ENCODE measurements around the gene PCSK6.
"Not testable (repeated sequence)": the region's sequence is repeated elsewhere in the genome, so short reads cannot be mapped to it uniquely, and the experiment has no call there.

The PCSK6 gene

DNA sequence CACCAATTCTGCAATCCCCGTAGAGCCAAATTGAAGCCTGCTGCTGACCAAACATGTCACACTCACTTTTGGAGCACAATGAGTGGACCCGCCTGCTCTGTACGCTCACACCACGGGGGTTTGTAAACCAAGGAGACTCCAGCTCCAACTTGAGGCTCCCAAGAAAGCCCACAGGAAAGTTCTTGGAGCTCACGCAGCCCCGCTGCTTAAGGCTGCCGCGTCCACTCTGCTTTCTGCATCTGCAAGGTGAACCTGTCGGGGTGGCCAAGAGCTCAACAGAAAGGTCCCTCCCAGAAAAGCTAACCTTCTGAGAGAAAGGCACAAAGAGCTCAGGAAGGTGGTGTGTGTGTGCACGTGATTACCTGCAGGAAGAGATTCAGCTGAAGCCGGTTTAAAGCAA, 94.9 kb downstream of the PCSK6 start:
- DNase-seq, result no peak

DNA sequence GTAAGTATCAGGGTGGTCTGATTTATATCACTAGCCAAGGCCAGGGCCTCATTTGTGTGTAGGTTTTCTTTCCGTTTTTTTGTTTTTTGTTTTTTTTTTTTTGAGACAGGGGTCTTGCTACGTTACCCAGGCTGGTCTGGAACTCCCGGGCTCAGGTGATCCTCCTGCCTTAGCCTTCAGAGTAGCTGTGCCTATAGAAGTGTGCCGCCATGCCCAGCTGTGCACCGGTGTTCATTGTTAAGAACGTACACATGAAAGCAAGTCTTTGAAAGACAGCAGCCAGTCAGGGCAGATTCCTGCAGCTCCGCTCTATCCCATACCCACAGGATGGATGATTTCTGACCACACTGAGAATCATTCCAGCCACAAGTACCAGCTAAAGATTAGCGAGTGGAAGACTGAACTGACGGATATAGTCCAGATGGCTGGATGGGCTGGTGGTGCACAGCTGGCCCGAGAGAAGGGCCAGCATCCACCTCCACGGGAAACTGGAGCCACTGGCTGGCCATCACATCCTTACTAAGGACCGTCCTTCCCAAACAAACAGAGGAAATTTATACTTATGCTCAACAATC, 95.4 kb downstream of the PCSK6 start:
- no peak for DNase-seq

DNA sequence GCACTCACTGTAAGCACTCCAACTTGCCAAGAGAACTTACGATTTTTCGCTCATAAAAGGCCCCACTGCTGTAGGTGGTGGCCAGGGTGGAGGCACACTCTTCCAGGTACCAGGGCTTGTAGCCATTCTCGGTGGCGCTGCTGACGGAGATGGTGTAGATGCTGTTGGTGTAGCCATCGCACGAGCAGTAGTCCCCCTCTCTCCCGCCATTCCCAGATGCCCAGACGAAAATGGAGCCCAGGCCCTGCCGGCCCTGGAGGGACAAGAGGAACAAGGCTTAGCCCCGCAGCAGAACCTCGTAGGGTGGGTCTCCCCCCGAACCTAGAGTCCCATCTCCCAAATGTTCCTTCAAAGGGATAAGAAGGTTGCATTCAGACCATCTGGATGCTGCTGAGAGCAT, 96.3 kb downstream of the PCSK6 start:
- DNase-seq, result no peak

DNA sequence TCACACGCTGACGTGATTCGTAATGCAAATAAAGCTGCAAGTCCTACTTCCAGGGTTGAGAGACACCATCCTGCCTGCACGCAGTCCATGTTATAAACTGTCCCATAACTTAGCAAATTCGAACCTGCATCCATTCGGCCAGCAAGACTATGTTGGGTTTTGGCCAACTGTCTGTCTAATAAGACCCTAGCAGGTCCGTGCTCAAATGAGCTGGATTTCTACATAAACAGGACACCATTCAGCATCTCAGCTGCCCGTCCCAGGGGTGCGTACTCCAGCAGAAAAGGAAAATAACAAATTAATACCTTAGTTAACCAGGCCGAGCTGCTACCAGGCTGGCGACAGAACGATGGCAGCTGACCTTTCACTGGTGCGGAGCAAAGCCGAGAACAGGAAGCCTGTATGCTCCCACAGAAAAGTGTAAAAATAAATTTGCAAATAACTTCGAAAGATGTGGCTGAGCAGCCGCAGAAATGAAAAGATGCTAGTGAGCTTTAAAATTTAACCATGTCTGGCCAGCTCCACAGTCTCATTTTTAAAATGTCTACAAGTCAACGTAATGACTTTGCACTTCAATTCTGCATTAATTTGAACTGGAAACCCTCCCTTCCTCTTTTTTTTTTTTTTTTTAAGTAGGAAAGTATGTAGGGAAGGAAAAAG, 97.4 kb downstream of the PCSK6 start:
- DNase-seq, result no peak

DNA sequence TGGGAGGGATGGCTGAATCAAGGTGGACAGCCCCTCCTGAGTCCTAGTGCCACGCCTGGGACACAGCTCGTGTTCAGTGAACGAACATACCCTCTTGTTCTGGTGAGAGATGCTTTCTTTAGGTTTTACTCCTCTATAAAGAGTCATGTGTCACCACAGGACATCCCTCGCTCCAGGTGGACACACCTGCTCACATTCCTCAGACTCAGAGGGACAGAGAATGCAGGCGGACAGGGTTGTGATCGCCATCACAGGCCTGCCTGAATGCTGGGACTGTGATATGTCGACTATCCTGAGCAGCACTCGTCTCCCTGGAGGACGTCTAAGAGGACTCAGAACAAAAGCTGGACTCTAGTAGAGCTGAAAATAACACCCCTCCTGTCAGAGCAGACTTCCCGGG, 98.1 kb downstream of the PCSK6 start:
- no peak for DNase-seq

DNA sequence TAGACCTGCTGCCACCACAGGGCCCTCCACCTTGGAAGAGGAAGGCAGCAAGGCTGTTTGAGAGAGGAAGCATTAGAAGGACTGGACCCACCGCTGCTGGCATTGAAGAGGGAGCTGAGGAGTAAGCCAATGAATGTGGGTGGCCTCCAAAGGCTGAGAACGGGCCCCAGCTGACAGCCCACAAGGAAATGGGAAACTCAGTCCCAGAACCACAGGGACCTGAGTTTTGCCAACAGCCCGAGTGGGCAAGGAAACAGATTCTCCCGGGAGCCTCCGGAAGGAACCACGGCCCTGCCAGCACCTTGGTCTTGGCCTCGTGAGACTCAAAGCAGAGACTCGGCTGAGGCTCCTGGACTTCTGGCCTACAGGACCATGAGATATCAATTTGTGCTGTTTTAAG, 99.0 kb downstream of the PCSK6 start:
- no peak for DNase-seq

DNA sequence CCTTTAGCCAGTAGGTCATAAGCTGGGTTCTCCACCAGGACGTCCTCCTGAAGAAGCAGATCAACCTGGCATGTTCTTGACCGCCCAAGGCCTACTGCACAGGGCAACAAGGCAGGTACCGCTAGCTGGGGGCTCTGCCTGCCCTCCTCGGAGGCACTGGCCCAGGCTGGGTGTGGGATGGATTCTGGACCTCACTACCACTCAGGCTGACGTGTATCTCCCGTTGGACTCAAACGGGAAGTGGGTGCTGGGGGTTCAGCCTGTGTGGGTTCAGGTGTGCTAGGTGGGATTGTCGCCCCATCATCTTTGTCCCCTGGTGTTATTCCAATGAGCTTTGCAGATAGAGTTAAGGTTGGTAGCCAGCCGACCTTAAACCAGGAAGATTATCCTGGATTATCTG, 99.4 kb downstream of the PCSK6 start:
- no peak for DNase-seq

DNA sequence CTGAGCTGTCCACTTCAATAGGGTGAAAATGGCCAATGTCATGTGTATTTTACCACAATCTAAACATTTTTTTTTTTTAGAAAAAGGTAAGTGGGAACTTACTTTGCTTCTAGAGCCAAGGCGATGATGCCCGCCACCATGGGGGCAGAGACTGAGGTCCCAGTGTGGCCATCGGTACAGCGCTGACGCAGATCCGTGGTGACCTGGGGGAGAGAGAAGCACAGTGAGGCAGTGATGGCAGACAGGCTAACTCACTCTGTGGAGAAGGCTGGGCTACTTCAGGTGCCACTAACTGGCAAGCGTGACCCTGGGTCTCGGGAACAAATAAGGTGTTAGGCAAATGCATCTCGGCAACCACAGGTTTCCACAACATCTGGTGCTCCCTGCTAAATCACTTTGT, 100.1 kb downstream of the PCSK6 start:
- DNase-seq, result no peak

DNA sequence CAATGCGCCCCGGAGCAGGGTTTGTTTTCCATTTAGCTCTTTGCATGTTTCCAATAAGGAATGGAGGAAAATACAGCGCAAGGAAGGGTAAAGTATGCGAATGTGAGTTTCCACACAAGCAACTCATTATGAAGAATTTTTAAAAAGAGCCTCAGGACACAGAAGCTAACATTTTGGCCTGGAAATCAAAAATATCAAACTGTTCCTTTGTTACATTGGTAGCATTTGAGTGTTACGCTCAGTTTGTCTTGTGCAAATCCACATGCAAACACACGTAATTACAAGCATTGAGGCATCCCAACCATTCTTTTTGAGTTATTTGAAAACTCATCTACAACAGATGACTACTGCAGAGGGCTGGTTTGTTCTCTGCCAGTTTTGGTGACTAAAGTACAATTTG, 101.5 kb downstream of the PCSK6 start:
- no peak for DNase-seq

DNA sequence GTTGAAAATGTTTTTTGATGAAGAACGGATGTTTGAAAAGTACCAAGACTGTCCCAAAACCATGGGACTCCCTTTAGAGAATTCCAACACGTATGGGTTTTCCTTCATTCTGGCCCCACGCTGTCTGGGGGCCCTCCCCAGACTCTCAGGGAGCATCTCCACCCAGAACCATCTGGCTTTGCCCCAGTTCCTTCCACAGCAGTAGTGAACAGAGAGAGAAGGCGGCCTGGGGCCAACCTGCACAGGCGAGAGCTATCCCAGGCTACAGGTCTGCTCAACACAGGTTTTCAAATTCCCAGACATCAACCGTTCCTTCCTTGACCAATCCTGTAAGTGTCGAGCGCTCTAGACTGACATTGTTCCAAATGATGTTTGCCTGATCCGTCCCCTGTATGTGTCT, 101.9 kb downstream of the PCSK6 start:
- no peak for DNase-seq

DNA sequence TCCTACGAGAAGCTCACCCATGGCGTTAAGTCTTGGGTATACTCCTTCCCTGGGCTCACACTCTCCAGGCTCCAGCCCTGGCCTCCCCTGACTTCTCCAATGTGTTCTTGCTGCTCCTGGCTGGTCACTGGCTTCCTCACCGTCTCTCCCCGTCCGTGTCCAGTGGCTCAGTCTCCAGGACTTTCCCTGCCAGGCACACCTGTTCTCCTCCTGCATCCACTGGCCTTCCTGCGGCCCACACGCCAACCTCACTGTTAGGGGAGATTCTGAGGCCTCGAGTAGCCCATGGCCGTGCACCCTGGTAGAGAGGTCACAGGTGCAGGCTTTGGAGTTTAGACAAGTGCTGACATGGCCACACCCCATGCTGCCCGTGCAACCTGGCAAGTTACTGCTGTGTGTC, 102.5 kb downstream of the PCSK6 start:
- DNase-seq, result no peak

DNA sequence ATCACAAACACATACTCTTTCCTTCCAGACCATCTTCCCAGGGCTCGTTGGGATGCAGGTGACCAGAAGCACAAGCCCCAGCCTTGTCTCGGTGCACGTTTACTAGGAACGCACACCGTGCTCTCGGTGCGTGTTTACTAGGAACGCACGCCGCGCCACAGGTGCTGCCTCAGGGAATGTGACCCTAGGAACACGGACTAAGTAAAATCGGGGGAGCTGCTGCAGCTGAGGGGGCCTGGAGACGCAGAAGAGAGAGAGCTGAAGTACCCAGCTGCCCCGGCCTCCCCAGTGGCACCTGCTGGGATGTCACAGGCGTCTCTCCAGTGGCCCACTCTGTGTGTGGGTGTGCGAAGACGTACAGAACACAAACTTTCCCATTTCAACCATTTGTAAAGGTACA, 103.5 kb downstream of the PCSK6 start:
- DNase-seq, result no peak

DNA sequence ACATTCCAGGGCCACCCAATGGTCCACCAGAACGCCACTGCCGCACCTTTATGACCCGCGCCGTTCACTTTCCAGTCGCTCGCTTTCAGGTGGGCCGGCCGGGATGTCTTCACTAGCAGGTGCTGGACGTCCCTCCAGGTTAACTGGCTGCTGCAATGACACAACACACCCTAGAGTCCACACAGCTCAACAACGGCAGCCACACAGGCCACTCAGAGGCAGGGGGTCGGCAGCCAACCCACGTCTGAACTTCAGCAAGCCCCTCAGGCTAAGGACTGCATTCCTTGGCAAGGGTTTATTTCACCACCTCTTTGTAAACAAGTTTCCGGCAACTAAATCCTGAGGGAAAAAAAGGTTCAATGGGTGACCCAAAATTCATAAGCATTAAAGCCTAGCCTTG, 105.2 kb downstream of the PCSK6 start:
- DNase-seq, result no peak

DNA sequence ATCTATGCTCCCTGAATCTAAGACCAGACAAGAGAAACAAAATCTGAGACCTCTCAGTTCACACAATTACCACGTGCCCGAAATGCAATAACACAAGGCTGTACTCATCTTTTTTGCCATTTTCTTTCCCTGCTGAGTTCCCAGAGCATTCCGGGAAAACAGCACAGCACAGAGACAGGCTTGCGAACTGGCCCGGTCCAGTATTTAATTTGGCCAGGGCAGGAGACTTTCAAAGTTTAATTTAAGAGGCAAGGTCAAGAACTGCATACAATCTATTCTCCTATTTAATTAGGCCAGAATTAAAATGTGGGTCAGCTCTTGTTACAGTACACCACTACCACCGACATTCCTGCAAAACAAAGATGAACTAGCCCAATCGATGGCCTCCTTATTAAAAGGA, 107.0 kb downstream of the PCSK6 start:
- no peak for DNase-seq

DNA sequence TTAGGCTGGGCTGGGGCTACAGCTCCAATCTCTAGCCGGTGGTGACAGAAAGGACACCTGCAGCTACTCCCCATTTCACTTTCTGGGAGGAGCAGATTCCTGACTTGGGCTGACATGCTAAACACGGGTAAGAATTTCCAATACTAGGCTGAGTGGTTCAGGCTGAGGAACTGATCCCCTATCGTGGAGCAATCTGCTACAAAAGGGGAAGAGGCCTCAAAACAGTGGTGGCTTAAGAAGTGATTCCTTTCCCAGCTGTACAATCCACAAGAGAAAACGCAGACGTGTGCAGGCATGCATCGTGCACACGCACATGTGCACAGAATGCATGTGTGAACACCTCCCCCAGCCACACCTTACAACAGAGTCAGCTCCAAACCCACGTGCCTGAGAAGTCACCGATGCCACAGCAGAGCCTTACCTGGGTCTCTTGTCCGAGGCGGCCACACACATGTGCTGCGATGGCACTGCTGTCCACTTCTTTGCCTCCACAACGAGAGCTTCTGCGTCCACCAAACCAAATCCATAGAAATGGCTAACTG, 107.8 kb downstream of the PCSK6 start:
- no peak for DNase-seq

DNA sequence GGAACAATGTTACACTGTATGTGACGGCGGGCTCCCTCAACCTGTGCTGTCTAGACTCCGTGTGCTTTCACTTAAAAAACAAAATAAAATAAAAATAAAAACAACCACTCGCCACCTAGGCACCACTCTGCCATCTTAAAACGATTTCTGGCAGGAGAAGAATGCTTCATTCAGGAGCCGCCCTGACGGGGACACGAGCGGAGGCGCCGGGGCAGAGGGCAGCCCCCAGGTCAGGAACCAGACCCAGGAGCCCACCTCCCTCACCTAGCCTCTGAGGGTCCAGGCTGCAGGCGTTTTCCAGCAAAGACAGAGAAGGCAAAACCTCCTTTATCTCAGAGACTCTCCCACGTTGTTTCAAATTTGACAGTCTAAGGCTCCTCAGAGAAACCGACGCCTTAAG, 109.4 kb downstream of the PCSK6 start:
- DNase-seq, result no peak

DNA sequence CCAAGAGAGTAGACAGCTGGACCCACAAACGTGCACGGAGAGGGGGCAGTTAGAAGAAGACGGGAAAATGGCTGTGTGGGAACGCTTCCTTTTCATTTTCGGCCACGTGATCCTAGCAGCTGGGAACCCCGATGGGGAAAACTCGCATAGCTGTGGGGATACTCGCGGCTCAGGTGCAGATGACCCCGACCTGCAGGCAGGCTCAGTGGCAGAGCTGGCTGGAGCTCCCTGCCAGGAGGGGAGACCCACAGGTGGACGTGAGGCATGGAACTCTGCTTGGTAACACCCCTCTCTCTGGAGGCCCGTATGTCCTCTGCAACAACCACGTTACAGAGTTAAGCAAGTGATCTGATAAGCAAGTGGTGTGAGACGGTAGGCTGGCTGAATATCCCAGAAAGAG, 109.9 kb downstream of the PCSK6 start:
- DNase-seq, result no peak

DNA sequence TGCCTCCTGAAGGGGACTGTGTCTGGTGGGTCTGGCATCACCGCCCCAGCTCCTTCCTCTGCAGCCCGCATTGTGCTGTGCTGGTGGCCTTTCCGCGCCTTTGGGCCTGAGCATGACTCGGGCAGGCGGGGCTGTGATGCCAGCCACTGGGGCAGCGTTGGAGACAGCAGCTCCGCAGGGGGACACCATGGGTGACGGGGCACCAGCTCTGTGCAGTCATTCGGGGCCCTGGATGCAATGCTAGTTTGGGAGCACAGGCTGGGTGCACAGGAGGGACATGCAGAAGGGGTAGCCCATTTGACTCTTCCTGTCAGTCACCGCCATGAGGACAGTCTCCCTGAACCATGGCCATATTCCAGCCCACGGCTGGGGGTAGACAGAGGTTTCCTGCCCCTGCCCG, 110.6 kb downstream of the PCSK6 start:
- no peak for DNase-seq

DNA sequence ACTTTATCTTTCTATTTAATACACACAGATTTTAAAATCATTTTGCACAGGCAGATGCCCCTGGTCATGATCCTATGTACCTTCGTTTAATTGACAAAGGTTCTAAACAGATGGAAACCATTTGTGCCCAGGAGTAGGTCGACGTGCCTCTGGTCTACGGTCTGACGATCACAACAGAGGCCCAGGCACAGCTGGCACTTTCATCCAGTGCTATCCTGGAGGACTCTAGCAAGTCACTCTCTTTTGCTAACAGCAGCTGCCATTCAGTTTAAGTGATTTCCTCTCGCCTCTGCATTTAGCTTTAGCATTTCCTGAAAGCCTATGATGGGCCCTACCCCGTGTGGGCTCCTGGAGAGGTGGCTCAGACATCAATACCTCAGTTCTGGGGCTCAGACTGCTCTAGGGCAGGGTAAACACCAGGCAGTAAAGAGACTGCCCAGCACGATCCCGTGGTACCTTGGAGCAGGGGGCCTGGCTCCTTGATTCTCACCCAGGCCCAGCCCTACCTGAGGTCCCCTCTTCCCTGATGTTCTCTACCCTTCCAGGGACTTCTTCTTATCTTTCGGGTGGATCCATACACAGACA, 111.2 kb downstream of the PCSK6 start:
- DNase-seq, result no peak

DNA sequence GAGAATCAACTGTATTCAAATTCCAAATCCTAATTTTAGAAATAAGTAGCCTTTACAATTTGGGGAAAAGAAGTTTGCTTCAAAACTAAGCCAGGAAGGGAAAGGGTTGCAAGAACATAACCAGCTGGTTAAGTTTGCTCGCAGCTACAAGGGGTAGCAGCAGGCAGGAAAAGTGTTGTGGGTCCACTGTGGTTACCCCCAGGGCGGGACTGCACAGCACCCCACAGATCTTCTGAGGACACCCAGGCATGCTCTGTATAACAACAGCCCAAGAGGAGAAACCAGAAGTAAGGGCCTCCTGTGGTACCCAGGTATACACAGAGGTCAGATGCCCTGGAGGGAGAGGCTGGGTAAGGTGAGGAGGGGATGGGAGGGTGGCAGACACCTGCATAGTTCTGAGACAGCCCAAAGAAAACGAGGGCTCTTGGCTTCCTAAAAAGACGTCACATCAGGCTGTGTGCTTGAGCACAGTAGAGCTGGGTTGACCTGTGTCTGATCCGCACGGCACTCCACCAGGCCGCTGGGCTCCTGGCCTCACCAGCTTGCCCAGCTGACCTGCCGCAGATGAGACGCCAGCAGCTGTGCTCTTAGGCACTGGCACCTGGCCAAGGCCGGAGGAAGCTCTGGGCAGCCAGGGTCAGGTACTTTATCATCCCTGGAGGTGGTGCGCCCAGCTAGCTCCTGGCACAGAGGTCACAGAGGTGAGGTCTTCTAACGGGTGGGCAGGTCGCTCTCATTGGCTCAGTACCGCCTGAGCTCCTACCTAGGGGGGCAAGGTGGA, 112.7 kb downstream of the PCSK6 start:
- DNase-seq, result no peak

DNA sequence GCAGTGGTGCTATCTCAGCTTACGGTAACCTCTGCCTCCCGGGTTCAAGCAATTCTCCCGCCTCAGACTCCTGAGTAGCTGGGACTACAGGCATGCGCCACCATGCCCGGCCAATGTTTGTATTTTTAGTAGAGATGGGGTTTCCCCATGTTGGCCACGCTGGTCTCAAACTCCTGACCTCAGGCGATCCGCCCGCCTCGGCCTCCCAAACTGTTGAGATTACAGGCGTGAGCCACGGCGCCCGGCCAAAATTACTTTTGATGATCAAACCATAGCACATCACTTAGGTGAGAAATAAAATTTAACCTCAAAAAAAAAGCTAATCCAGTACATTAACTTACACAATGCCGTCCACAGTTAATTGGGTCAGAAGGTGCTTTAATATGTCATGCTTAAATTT, 114.5 kb downstream of the PCSK6 start:
- DNase-seq, result not testable (repeated sequence)

DNA sequence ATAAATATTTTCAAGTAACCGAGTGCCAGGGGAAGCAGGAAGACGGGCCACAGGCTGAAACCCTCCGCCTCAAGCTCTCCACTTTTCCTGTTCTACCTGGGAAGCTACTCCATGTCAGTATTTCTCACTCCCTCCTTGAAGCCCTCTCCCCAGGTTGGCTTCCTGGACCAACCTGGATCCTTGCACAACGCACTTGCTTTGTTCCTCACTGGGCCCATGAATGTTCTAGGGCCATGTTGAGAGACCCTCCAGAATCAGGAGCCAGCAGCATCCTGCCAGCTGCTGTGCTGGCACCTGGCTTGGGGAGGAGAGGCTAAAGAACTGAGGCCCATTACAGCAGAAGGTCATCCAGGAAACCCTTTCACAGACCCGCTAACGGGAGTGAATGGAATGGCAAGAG, 115.2 kb downstream of the PCSK6 start:
- no peak for DNase-seq

DNA sequence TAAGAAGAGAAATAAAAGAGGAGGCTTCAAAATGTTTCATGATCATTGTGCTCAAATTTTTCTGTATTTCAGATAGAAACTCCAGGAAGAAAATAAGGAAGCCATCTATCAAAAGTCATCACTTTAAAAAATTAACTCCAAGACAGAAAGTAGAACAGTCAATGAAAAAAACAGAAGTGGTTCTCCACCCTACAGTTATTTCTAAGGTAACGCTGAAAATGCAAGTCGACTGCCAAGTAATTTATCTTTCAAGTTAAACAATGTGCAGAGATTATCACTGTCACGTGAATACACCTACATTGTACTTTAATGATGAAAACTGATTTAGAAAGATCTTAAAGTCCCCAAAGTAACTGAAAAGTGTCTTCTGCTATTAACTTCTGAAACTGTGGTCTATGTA, 115.9 kb downstream of the PCSK6 start:
- DNase-seq, result no peak

DNA sequence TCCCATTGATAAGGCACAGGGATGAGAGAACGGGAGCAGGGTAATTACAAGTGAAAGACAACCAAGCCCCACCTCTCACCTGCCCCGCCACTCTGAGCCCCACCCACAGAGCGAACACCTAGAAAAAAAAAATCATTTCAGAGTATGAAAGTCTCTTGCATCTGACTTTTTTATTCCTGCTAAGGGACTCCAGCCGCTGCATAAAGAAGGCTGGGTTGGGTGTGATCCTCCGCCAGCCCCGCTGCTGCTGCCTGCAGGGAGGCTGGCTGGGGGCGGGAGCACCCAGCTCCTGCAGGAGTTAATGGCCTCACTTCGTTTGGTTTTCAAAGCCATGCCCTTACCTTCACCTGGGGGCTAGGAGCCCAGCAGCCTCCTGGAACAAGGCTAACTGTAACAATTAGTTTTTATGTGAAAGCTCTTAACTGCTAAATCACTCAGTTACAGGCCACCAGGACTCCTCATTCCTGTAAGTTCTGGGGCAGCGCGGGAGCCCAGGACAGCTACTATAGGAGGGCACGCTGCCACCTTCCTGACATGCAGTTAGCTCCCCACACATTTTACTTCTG, 116.5 kb downstream of the PCSK6 start:
- no peak for DNase-seq

All from SIG-M5 (cell line).